ENCODE data around the gene CCDC154.
"Not testable (repeated sequence)": the region's sequence is repeated elsewhere in the genome, so short reads cannot be mapped to it uniquely, and the experiment has no call there.

The CCDC154 gene

DNA sequence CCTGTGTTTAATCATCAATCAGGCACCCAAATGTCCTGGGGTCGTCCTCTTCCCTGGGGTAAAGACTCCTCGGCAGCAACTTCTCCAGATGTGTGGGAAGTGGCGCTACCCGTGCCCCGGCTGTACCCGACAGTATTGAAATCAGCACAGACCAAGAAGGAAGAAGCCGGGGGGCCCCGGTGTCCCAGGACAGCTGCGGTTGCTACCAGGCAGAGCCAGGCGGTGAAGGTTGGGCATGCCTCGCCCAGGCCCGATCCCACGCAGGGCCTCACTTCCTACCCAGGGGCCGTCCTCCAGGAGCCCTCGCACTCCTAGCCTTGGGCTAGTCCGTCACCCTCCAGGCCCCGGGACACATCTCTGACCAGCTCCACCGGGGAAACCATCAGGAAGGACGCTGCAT is 9.0 kb upstream of the CCDC154 start:
- no peak for DNase-seq (ENCODE audit: low read depth)

GRCh38 chr16:1452530-1452929 is 8.2 kb upstream of the CCDC154 start:
- no peak for DNase-seq (ENCODE audit: low read depth)

GRCh38 chr16:1451702-1452392 is 7.5 kb upstream of the CCDC154 start:
- no peak for DNase-seq (ENCODE audit: low read depth)

DNA sequence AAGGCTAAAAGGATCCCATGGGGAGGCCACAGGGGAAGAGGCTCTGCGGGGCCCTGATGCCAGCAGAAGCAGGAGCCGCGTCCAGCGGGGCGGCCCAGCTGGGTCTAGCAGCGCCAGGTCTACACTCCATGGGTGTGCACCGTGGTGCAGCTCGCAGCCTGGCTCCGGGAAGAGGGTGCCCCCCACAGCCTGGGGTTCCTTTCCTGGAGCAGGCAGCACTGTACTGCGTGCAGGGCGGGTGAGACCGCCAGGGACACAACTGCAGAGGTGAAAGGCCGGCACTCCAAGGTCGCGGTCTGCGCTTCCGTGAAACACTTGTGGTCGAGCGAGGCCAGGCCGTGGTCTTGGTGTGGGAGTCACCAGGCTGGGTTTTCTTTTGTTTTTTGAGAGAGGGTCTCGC is 6.5 kb upstream of the CCDC154 start:
- no peak for DNase-seq (ENCODE audit: low read depth)

GRCh38 chr16:1450218-1450617 is 5.9 kb upstream of the CCDC154 start:
- no peak for DNase-seq (ENCODE audit: low read depth)

DNA sequence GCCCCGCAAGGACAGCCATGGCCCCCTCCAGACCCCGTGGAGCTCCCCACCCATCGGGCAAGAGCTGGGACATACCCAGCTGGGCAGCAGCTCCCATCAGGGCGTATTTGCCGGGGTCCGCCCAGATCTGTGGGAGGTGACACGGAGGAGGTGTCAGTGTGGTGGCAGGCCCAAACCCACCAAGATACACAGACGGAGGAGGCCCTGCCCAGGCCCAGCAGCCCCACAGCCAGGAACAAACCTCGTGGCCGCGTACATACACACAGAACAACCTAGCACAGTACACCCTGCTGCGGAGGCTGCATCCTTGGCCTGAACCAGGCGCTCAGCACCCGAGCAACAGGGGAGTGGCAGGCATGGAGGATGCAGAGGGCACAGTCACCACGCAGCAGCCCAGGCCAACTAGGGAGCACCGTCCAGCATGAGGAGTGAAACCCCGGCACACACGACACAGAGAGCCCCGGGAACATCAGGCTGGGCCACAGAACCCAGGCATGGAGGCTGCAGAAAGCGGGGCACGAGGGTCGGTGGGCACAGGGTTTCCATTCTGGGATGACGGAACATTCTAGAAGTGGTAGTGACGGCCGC is 4.9 kb upstream of the CCDC154 start:
- DNase-seq (ENCODE audit: low read depth), result no peak

- no peak for DNase-seq (ENCODE audit: low read depth)
Measured at GRCh38 chr16:1448536-1449116, 4.3 kb upstream of the CCDC154 start.

DNA sequence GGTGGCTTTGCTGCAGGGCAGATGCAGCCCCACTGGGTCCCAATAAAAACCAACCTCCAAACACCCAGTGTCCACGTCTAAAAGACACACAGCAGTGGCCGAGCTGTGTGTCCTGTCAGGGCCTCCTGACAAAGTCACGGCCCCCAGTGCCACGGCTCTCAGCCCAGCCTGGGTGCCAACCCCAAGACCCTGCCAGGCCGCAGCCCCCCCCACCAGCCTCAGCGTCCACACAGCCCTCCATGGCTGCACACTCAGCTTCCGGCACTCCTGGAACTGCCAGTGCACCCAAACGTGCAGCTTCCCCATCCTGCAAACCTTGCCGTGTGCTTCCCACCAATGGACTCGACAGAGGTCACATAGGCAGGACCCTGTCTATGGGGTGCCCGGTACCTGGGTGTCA is 3.6 kb upstream of the CCDC154 start:
- no peak for DNase-seq (ENCODE audit: low read depth)

- no peak for DNase-seq (ENCODE audit: low read depth)
Measured at GRCh38 chr16:1446296-1447080, 2.1 kb upstream of the CCDC154 start.

- DNase-seq (ENCODE audit: low read depth), result no peak
Measured at GRCh38 chr16:1445518-1446203, 1.3 kb upstream of the CCDC154 start.

DNA sequence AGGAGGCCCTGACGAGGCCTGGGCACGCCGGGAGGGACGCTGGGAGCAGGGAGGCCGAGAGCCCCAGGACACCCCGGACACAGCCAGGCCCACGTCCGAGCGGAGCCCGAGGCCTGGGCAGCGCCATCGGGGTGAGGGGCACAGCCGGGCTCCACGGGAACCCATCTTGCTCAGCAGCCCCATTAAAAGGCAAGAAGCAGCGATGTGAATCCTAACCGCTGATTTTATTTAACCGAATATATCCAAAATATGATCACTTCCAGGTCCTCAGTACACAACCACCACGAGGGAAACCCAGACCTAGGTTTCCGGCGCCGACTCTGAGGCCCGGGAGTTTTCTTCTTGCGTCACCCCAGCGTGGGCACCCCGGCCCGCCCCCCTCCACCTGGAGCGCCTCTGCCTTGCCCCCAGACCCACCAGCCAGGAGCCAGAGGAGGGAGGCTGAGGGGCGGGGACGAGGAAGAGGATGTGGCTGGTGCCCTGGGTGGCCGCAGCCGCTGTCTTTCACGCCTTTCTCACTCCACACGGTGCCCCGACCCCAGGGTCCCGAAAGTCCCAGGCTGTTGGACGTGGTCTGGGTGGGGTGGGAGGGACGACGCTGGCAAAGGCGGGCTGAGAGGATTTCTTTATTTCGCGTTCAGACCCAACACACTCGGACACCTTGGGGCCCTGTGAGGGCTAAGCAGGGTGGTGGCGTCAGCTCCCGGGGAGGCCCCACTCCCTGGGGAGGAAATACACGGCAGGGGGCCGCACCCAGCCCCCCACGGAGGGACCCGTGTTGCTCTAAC is 568 bp upstream of the CCDC154 start:
- no peak for DNase-seq (ENCODE audit: low read depth)

DNA sequence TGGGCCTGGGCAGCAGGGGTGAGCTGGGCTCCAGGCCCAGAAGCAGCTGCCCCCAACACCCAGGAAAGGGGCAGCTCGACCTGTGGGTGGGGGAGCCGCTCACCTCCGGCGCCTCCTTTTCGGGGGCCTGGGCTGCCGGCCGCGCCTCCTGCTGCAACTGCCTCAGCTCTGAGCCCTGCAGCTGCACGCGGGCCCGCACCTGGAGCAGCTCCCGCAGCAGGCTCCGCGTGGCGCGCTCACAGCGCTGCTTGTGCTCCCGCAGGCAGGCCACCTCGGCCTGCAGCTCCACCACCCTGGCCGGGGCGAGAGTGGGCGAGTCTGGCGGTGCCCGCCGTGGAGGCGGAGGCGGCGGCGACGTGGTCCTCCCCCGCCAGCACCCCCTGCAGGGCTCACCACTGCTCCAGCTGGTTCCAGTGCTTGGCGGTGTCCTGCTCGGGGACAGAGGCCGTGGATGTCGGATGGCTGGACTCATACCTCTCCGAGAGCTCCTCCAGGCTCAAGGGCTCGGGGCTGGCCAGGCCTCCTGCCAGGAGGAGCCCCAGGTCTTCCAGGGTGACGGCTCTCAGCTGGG is 868 bp downstream of the CCDC154 start:
- no peak for DNase-seq (ENCODE audit: low read depth)

- no peak for DNase-seq (ENCODE audit: low read depth)
Measured at GRCh38 chr16:1442697-1443096, 1.7 kb downstream of the CCDC154 start.

- DNase-seq (ENCODE audit: low read depth), result no peak
Measured at GRCh38 chr16:1441391-1441829, 2.9 kb downstream of the CCDC154 start.

GRCh38 chr16:1439699-1440074 is 4.7 kb downstream of the CCDC154 start:
- not testable (repeated sequence) for DNase-seq (ENCODE audit: low read depth)

DNA sequence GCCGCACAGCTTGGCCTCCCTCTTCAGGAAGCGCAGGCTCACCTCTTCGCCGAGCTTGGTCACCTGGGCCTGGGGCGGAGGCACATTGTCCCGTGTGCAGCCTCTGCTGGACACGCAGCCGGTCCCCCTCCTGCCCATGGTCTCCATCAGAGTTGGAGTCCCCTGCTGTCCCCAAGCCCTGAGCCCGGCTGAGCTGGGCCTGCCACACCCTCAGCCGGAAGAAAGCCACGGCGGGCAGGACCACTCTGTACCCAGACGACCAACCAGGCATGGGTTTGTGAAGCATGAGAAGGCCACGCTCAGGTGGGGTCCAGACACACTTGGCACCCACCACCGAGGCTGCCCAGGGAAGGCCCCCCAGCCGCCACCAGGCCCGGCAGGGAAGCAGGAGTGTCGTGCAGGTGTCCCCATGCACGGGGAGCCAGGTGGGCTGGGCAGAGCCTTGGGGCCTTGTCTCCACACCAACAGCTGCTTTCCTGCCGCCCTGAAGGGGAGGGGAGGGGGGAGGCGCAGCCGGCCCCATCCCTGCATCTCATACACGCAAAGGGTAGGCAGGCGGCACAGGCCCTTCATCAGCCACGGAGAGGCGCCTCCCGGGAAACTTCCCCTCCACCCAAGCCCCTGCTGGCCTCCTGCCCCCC is 5.2 kb downstream of the CCDC154 start:
- no peak for DNase-seq (ENCODE audit: low read depth)

DNA sequence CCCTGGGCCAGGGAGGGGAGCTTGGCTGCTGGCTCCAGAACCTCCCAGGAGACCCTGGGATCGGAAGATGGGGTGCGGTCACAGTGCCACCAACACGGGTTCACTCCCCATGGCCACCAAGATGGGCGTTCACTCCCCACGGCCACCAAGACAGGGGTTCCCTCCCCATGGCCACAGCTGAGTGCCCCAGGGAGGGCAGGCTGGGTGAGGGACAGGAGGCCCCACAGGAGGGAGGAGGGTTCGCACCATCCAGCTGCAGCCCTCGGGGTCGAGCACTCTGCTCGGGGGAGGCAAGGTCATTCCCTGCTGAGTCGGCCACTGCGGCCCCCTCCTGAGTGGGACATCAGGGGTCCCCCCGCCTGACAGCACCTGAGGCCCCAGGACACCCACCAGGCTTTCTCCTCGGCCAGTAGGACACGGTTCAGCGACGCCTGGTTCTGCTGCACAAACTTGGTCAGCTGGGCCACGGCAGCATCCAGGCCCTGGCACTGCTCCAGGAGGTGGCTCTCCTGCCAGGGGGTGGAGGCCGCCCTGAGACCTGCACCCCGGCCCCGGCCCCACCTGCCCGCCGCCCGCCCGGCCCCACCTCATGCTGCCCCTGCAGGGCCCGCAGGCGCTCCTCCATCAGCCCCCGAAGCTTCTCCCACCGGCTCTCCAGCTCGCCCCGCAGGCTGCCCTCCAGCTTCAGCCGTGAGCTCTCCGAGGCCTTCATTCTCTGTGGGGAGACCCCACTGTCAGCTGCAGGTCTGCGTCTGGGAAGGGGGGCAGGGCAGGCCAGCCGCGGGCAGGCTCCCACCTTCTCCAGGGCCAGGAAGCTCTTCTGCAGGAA is 5.9 kb downstream of the CCDC154 start:
- no peak for DNase-seq (ENCODE audit: low read depth)

GRCh38 chr16:1437606-1438005 is 6.8 kb downstream of the CCDC154 start:
- DNase-seq (ENCODE audit: low read depth), result no peak

DNA sequence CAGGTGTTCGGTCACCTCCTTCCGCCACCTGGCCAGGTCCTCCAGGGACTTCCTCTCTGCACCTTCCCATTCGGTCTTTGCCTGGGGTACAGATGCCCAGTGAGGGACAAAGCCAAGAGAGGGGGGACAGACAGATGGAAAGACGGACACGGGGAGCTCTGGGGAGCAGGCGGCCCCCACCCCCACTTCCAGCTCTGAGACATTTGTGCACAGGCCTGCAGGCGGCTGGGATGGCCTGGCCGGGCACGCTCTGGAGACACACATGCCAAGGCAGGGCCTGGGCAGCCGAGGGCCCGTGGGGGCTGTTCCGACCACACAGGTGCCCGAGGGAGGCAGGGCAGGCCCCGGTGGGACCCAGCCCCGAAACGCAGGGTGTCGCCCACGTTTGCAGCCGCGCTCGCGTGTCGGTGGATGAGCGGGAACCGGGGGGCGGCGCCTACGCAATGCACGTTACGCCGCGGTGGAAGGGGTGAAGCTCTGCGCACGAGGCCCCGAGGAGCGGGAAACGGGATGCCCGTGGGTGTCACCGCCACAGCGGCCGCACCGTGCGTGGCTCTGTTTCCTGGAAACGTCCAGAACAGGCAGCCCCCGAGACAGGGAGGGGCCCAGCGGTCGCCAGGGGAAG is 7.5 kb downstream of the CCDC154 start:
- no peak for DNase-seq (ENCODE audit: low read depth)
